ENCODE results near the gene SPTBN1. TPM values are rescaled to one million over a fixed set of nuclear protein-coding genes. Genes with fewer than 3 reads are reported as not detected.

The SPTBN1 gene
- total and polyA plus RNA-seq, 2 of the 13 experiments (the other 11 are each of a cell fraction or from before 2014, with no cell fraction given), result 123 to 299 TPM

DNA sequence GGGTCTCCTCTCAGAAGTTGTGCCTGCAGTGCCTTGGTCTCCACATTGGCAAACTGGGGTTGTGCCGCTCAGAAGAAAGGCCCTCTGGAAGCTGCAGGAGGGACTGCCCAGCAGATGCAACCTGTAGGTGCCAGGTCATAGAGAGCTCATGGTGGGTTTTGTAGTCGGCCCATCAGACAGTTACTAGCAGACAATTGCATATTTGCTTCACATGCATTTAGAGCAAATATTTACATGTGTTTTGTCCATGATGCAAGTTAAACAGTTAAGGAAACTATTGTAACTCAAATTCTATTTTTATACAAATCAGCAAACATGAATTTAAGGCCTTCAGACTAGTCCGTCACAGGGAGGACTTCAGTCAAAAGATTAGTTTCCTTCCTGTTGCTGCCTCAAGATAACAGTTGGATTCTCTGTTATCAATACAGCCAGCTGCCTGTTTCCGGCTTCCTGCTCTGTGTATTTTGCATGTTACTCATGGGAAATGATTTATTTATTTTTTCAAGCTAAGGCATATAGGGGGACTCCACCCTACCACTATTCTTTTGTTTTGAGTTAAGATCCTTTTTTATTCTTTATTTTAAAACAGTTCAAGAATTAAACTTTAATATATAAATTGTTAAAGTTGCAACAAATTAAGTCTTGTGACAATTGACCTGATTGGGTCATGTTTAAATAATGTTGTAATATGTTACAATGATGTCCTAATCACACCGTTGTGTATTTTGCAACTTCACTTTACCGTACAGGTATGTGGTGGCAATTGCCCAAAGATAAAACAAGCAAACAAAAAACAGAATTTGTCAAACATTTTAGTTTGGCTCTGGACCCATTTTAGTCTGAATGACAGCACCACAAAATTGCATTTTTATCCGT is 133.5 kb downstream of the SPTBN1 start (continued):
- TF ChIP-seq, protein P1, sequence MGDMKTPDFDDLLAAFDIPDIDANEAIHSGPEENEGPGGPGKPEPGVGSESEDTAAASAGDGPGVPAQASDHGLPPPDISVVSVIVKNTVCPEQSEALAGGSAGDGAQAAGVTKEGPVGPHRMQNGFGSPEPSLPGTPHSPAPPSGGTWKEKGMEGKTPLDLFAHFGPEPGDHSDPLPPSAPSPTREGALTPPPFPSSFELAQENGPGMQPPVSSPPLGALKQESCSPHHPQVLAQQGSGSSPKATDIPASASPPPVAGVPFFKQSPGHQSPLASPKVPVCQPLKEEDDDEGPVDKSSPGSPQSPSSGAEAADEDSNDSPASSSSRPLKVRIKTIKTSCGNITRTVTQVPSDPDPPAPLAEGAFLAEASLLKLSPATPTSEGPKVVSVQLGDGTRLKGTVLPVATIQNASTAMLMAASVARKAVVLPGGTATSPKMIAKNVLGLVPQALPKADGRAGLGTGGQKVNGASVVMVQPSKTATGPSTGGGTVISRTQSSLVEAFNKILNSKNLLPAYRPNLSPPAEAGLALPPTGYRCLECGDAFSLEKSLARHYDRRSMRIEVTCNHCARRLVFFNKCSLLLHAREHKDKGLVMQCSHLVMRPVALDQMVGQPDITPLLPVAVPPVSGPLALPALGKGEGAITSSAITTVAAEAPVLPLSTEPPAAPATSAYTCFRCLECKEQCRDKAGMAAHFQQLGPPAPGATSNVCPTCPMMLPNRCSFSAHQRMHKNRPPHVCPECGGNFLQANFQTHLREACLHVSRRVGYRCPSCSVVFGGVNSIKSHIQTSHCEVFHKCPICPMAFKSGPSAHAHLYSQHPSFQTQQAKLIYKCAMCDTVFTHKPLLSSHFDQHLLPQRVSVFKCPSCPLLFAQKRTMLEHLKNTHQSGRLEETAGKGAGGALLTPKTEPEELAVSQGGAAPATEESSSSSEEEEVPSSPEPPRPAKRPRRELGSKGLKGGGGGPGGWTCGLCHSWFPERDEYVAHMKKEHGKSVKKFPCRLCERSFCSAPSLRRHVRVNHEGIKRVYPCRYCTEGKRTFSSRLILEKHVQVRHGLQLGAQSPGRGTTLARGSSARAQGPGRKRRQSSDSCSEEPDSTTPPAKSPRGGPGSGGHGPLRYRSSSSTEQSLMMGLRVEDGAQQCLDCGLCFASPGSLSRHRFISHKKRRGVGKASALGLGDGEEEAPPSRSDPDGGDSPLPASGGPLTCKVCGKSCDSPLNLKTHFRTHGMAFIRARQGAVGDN (CRISPR knock-in tag; IDR thresholded peaks at IDR 0.05), result peak; percentile 70
- TF ChIP-seq ZNF441 (CRISPR knock-in tag; IDR thresholded peaks at IDR 0.05; ENCODE audit: borderline replicate concordance) (peak; percentile 46; the same call in 1 of the 2 replicates), ZFP37 (CRISPR knock-in tag; IDR thresholded peaks at IDR 0.05; ENCODE audit: borderline replicate concordance) (no peak), KMT2A (CRISPR knock-in tag; IDR thresholded peaks at IDR 0.05) (0 out of 2 replicates have a peak, but pooled peaks have one; percentile 56), HOXA3 (CRISPR knock-in tag; IDR thresholded peaks at IDR 0.05) (peak; percentile 50; the same call in 1 of the 2 replicates), ZNF337 (CRISPR knock-in tag; IDR thresholded peaks at IDR 0.05; ENCODE audit: borderline replicate concordance, low read depth) (0 out of 2 replicates have a peak, but pooled peaks have one; percentile 18), ZBTB20 (CRISPR knock-in tag; IDR thresholded peaks at IDR 0.05; ENCODE audit: borderline replicate concordance, low read depth) (peak; percentile 83; the same call in 1 of the 2 replicates), HHEX (CRISPR knock-in tag; IDR thresholded peaks at IDR 0.05) (peak; percentile 68; the same call in 1 of the 2 replicates), ELF1 (CRISPR knock-in tag; IDR thresholded peaks at IDR 0.05) (peak; percentile 67; the same call in 1 of the 2 replicates), KDM6A (CRISPR knock-in tag; IDR thresholded peaks at IDR 0.05; ENCODE audit: low read depth) (no peak), KDM4B (CRISPR knock-in tag; IDR thresholded peaks at IDR 0.05) (no peak; the same call in 1 of the 2 replicates)
- TF ChIP-seq, protein P2, sequence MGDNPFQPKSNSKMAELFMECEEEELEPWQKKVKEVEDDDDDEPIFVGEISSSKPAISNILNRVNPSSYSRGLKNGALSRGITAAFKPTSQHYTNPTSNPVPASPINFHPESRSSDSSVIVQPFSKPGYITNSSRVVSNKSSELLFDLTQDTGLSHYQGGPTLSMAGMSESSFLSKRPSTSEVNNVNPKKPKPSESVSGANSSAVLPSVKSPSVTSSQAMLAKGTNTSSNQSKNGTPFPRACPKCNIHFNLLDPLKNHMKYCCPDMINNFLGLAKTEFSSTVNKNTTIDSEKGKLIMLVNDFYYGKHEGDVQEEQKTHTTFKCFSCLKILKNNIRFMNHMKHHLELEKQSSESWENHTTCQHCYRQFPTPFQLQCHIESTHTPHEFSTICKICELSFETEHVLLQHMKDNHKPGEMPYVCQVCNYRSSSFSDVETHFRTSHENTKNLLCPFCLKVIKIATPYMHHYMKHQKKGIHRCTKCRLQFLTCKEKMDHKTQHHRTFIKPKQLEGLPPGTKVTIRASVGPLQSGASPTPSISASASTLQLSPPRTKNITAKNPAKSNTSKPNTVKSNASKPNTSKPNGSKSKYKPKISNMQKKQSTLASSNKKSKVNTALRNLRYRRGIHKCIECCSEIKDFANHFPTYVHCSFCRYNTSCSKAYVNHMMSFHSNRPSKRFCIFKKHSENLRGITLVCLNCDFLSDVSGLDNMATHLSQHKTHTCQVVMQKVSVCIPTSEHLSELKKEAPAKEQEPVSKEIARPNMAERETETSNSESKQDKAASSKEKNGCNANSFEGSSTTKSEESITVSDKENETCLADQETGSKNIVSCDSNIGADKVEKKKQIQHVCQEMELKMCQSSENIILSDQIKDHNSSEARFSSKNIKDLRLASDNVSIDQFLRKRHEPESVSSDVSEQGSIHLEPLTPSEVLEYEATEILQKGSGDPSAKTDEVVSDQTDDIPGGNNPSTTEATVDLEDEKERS (CRISPR knock-in tag; IDR thresholded peaks at IDR 0.05), result peak; percentile 73
- TF ChIP-seq, protein P3, sequence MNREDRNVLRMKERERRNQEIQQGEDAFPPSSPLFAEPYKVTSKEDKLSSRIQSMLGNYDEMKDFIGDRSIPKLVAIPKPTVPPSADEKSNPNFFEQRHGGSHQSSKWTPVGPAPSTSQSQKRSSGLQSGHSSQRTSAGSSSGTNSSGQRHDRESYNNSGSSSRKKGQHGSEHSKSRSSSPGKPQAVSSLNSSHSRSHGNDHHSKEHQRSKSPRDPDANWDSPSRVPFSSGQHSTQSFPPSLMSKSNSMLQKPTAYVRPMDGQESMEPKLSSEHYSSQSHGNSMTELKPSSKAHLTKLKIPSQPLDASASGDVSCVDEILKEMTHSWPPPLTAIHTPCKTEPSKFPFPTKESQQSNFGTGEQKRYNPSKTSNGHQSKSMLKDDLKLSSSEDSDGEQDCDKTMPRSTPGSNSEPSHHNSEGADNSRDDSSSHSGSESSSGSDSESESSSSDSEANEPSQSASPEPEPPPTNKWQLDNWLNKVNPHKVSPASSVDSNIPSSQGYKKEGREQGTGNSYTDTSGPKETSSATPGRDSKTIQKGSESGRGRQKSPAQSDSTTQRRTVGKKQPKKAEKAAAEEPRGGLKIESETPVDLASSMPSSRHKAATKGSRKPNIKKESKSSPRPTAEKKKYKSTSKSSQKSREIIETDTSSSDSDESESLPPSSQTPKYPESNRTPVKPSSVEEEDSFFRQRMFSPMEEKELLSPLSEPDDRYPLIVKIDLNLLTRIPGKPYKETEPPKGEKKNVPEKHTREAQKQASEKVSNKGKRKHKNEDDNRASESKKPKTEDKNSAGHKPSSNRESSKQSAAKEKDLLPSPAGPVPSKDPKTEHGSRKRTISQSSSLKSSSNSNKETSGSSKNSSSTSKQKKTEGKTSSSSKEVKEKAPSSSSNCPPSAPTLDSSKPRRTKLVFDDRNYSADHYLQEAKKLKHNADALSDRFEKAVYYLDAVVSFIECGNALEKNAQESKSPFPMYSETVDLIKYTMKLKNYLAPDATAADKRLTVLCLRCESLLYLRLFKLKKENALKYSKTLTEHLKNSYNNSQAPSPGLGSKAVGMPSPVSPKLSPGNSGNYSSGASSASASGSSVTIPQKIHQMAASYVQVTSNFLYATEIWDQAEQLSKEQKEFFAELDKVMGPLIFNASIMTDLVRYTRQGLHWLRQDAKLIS (CRISPR knock-in tag; IDR thresholded peaks at IDR 0.05), result peak; percentile 71; the same call in 1 of the 2 replicates
- TF ChIP-seq, protein P4, sequence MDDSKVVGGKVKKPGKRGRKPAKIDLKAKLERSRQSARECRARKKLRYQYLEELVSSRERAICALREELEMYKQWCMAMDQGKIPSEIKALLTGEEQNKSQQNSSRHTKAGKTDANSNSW (CRISPR knock-in tag; IDR thresholded peaks at IDR 0.05; ENCODE audit: borderline replicate concordance), result no peak
- TF ChIP-seq, protein P5, sequence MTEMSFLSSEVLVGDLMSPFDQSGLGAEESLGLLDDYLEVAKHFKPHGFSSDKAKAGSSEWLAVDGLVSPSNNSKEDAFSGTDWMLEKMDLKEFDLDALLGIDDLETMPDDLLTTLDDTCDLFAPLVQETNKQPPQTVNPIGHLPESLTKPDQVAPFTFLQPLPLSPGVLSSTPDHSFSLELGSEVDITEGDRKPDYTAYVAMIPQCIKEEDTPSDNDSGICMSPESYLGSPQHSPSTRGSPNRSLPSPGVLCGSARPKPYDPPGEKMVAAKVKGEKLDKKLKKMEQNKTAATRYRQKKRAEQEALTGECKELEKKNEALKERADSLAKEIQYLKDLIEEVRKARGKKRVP (CRISPR knock-in tag; IDR thresholded peaks at IDR 0.05), result peak in 1 of 2 experiments; percentile 92; a peak in 2 of 4 replicates
